B cell (primary cell): Measurements from ENCODE around the gene AMDHD1. TPM values are rescaled to one million over a fixed set of nuclear protein-coding genes. Genes with fewer than 3 reads are reported as not detected.

ENCODE experiments used
- ATAC-seq: fragments of 200-7000 bp; cut with Tn5 transposase; one replicate; pipeline ENCODE4 v1.10.0; 2021; ENCODE audit warnings: low read depth, mild to moderate bottlenecking, moderate number of reproducible peaks, moderate library complexity
- CTCF ChIA-PET: fragments of 350-600 bp; sonication (Branson Sonifier 250); formaldehyde crosslinking; loops from one replicate; lab custom pipeline; 2021; ENCODE audit warnings: antibody characterized with exemption, inconsistent platforms; lab: Charles Lee
- POLR2A ChIA-PET: fragments of 350-600 bp; sonication (Branson Sonifier 250); formaldehyde crosslinking; loops from one replicate; lab custom pipeline; 2021; ENCODE audit warnings: antibody characterized with exemption; lab: Charles Lee
- DNase-seq: peaks from one replicate; pipeline ENCODE4 v3.0.0; 2013
- H2AFZ ChIP-seq: 2 replicates; pipeline ENCODE4 v1.6.1; 2012; ENCODE audit warnings: mild to moderate bottlenecking, low read depth, low read length; ENCODE audit not compliant: insufficient read depth, poor library complexity, severe bottlenecking
- H3K27ac ChIP-seq, 2 donors: 1 replicate in 1 of 2; 2 replicates in 1 of 2; pipeline ENCODE4 v1.5.1; 2012 to 2013; ENCODE audit warnings: low read length in 2 of 2, mild to moderate bottlenecking in 2 of 2, moderate library complexity in 1 of 2
- H3K27me3 ChIP-seq, 4 experiments: fragments of 200-600 bp in 1 of 4; sonication (generic) in 1 of 4; replicated peaks in 1 of 4; 1 replicate in 2 of 4; 2 replicates in 2 of 4; pipeline versions ENCODE4 v1.6.1 to v1.7.0; 2013 to 2016; ENCODE audit warnings: low read length in 3 of 4, mild to moderate bottlenecking in 2 of 4, mixed read lengths in 1 of 4, moderate library complexity in 1 of 4; ENCODE audit not compliant: insufficient read depth in 4 of 4, control insufficient read depth in 3 of 4; ENCODE audit errors: control extremely low read depth in 1 of 4
- H3K36me3 ChIP-seq, 2 experiments: replicated peaks in 1 of 2; 1 replicate in 1 of 2; 2 replicates in 1 of 2; pipeline versions ENCODE4 v1.6.1 to v1.7.1; 2013; ENCODE audit warnings: low read length in 1 of 2; ENCODE audit not compliant: insufficient read depth in 2 of 2, control insufficient read depth in 1 of 2; ENCODE audit errors: control extremely low read depth in 1 of 2, extremely low read depth in 1 of 2
- H3K4me1 ChIP-seq, 2 donors: fragments of 200-600 bp in 1 of 2; sonication (generic) in 1 of 2; 1 replicate in 1 of 2; 2 replicates in 1 of 2; pipeline versions ENCODE4 v1.5.1 to v1.6.1; 2013 to 2017; ENCODE audit warnings: low read length in 2 of 2; ENCODE audit not compliant: control insufficient read depth in 2 of 2, insufficient read depth in 2 of 2
- H3K4me2 ChIP-seq: replicated peaks from 2 replicates; pipeline ENCODE3; 2012; ENCODE audit warnings: mild to moderate bottlenecking, low read depth, low read length; ENCODE audit not compliant: poor library complexity, severe bottlenecking
- H3K4me3 ChIP-seq, 5 experiments: fragments of 200-600 bp in 1 of 5; sonication (generic) in 1 of 5; 1 replicate in 3 of 5; 2 replicates in 2 of 5; pipeline versions ENCODE4 v1.5.1 to v1.7.0; 2011 to 2016; ENCODE audit warnings: low read length in 4 of 5, mild to moderate bottlenecking in 4 of 5, low read depth in 2 of 5, control low read depth in 1 of 5, moderate library complexity in 1 of 5; ENCODE audit not compliant: insufficient read depth in 1 of 5; ENCODE audit errors: control extremely low read depth in 1 of 5, extremely low read depth in 1 of 5
- H3K79me2 ChIP-seq: fragments of 200-600 bp; sonication (generic); one replicate; pipeline ENCODE4 v1.6.0; 2016; ENCODE audit warnings: low read length; ENCODE audit not compliant: control insufficient read depth, insufficient read depth
- H3K9ac ChIP-seq: fragments of 200-600 bp; sonication (generic); 2 replicates; pipeline ENCODE4 v1.6.1; 2017; ENCODE audit warnings: mild to moderate bottlenecking, low read length, moderate library complexity
- H3K9me3 ChIP-seq, 3 donors: one replicate each; pipeline versions ENCODE4 v1.6.1 to v1.7.1; 2013; ENCODE audit warnings: low read length in 2 of 3; ENCODE audit not compliant: control insufficient read depth in 2 of 3, insufficient read depth in 1 of 3; ENCODE audit errors: control extremely low read depth in 1 of 3
- H4K20me1 ChIP-seq: 2 replicates; pipeline ENCODE4 v1.6.0; 2012; ENCODE audit warnings: mild to moderate bottlenecking, low read length; ENCODE audit not compliant: insufficient read depth, control insufficient read depth, poor library complexity, severe bottlenecking
- H3K27ac Mint-ChIP-seq: one replicate; pipeline ENCODE4 v1.8.0; 2021; ENCODE audit warnings: mixed read lengths
- H3K27me3 Mint-ChIP-seq: one replicate; pipeline ENCODE4 v1.8.0; 2021; ENCODE audit warnings: mixed read lengths
- H3K4me1 Mint-ChIP-seq: one replicate; pipeline ENCODE4 v1.8.0; 2021; ENCODE audit warnings: mixed read lengths
- H3K4me3 Mint-ChIP-seq: one replicate; pipeline ENCODE4 v1.8.0; 2021; ENCODE audit warnings: mixed read lengths
- H3K9me3 Mint-ChIP-seq: one replicate; pipeline ENCODE4 v1.8.0; 2022; ENCODE audit warnings: mixed read lengths; ENCODE audit not compliant: insufficient read depth
- CTCF ChIP-seq: fragments of 200-600 bp; IDR thresholded peaks from one replicate; pipeline ENCODE4 v1.8.0; 2022; ENCODE audit warnings: antibody characterized with exemption, mild to moderate bottlenecking
- EZH2 ChIP-seq: IDR thresholded peaks from 2 replicates; pipeline ENCODE4 v1.6.1; 2012; ENCODE audit warnings: borderline replicate concordance, low read depth, mild to moderate bottlenecking, moderate library complexity, low read length; ENCODE audit not compliant: insufficient read depth, poor library complexity, severe bottlenecking
- WGBS: methylation state at CpG from one replicate; pipeline ENCODE4 v1.1.5; 2013; ENCODE audit warnings: missing lambda C conversion rate; ENCODE audit not compliant: insufficient coverage; 5-methylcytosine and 5-hydroxymethylcytosine counted together
- intact Hi-C: fragments of 100-400 bp; cut with micrococcal nuclease; formaldehyde crosslinking; loops from one replicate; pipeline ENCODE4 v1.10.0; 2022
- polyA plus RNA-seq: library from polyadenylated mRNA; depleted of rRNA; stranded (reverse); fragments of >200 nt; gene quantifications from 2 replicates; pipeline ENCODE4 v1.2.3, GENCODE V29; 2012
- total RNA-seq, 2 donors: library from RNA; stranded (reverse); fragments of 120-200 nt in 1 of 2; gene quantifications; 1 replicate in 1 of 2; 2 replicates in 1 of 2; pipeline versions ENCODE4 v1.2.3 to v1.2.4, GENCODE V29; 2013 to 2022

The AMDHD1 gene
- total and polyA plus RNA-seq, 2 donors (not counting 1 experiment from before 2014, with no cell fraction given) = 1.5 to 2.3 TPM

- POLR2A ChIA-PET = no interaction called here
- no peaks in the 10 kb centered on the region for H4K20me1 ChIP-seq
- DNase-seq = no peak
- Mint-ChIP-seq H3K4me3 (no peak overlapping the region), H3K9me3 (no peaks in the 10 kb centered on the region), H3K27me3 (no peaks in the 10 kb centered on the region), H3K4me1 (no peaks in the 10 kb centered on the region), H3K27ac (no peak overlapping the region)
- H3K27ac ChIP-seq = no peak overlapping the region
- H3K4me3 ChIP-seq = no peak overlapping the region
- CTCF ChIA-PET = no interaction called here
- intact Hi-C loops = no loop called here
- H3K9me3 ChIP-seq = no peaks in the 10 kb centered on the region
- WGBS = 96% methylated on average over 5 of the region's 8 CpGs
- no peak for ATAC-seq
- no peak overlapping the region for H2AFZ ChIP-seq
- TF ChIP-seq CTCF (no peak), EZH2 (no peak)
- H3K4me1 ChIP-seq = no peaks in the 10 kb centered on the region
- H3K27me3 ChIP-seq = no peaks in the 10 kb centered on the region
- H3K4me2 ChIP-seq = no peak overlapping the region
- no peak overlapping the region for H3K9ac ChIP-seq
- no peaks in the 10 kb centered on the region for H3K79me2 ChIP-seq
- H3K36me3 ChIP-seq = peaks cover 0 to 2% of the 10 kb centered on the region in 2 experiments
Observed at GRCh38 chr12:95976416-95976832, 33.3 kb downstream of the AMDHD1 start.

GRCh38 chr12:95977764-95978305 lies 34.7 kb downstream of the AMDHD1 start:
- ChIA-PET POLR2A (no interaction called here), CTCF (interaction anchor here (1.1 kb wide), 1 partner anchor 21 kb away, joined by 3 read pairs; no protein-coding TSS in a partner anchor)
- Histone ChIP-seq H2AFZ (no peak overlapping the region), H3K27me3 (no peaks in the 10 kb centered on the region), H3K79me2 (no peaks in the 10 kb centered on the region), H3K9ac (no peak overlapping the region), H3K4me2 (no peak overlapping the region), H3K4me3 (no peak overlapping the region), H3K9me3 (no peaks in the 10 kb centered on the region), H4K20me1 (no peaks in the 10 kb centered on the region), H3K27ac (no peak overlapping the region), H3K36me3 (peaks cover 0 to 2% of the 10 kb centered on the region in 2 experiments), H3K4me1 (no peaks in the 10 kb centered on the region)
- ATAC-seq = no peak
- 93% methylated on average over 10 of the region's 11 CpGs for WGBS
- H3K27me3 Mint-ChIP-seq = no peaks in the 10 kb centered on the region
- no peak overlapping the region for H3K4me3 Mint-ChIP-seq
- no peak overlapping the region for H3K27ac Mint-ChIP-seq
- no peaks in the 10 kb centered on the region for H3K4me1 Mint-ChIP-seq
- intact Hi-C loops = no loop called here
- H3K9me3 Mint-ChIP-seq = no peaks in the 10 kb centered on the region
- TF ChIP-seq EZH2 (no peak), CTCF (no peak)
- DNase-seq = no peak
